ENCODE results near the gene WDR12.
"Not testable (repeated sequence)": the region's sequence is repeated elsewhere in the genome, so short reads cannot be mapped to it uniquely, and the experiment has no call there.

The WDR12 gene

DNA sequence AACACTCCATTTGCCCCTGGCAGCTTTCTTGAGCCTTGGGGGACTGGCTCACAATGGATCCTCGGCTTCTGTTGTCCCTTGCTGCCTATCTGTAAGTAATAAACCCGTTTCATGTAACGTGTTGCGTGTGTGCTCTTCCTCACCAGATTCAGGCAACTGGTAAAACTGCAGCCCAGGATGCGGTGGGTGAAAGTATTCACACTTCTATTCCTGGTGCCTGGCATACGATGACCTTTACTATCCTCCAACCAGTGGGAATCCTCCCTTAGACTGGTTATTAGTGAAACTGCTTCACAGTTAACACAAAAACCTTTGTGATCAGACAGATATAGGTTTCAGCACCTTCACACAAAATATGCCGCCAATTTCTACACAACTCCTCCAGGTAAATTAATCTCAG lies 26.3 kb downstream of the WDR12 start:
- no peak for DNase-seq (ENCODE audit: low read depth, low spot score)

DNA sequence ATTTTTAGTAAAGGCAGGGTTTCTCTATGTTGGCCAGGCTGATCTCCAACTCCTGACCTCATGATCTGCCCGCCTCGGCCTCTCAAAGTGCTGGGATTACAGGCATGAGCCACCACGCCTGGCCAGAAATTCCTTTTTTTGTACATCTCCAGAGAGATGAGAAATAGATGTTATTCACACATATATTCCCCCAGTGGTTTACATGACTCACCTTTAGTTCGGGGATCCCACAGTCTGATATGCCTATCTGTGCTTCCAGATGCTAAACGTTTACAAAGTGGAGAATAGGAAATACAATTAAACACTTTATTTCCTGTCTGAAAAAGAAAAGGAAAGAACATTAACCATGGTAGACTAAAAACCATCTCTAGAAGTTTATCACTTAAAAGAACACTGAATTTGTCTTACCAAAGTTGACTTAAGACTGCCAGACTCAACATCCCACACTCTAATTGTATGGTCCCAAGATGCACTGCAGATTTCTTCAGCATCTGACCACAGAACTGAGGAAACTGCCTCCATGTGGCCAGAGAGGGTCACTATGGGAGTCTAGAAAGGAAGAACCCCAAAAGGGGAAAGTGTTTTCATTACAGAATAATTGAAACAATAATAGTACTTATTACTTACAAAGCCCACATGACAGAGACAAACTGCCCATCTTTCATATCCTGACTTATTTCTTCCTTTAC lies 27.3 kb downstream of the WDR12 start:
- no peak for DNase-seq (ENCODE audit: low read depth, low spot score)

DNA sequence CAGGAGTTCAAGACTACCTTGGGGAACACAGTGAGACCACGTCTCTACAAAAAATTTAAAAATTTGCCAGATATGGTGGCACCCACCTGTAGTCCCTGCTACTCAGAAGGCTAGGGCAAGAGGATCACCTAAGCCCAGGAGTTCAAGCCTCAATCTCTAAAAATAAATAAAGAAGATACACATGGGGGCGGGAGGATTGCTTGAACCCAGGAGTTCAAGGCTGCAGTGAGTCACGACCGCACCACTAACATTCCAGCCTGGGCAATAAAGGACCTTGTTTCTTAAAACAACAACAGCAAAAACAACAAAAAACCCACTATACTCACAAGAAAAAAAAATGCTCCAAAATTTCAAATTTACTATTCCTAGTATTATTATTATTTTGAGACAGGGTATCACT lies 29.9 kb downstream of the WDR12 start:
- DNase-seq (ENCODE audit: low read depth, low spot score) = no peak

DNA sequence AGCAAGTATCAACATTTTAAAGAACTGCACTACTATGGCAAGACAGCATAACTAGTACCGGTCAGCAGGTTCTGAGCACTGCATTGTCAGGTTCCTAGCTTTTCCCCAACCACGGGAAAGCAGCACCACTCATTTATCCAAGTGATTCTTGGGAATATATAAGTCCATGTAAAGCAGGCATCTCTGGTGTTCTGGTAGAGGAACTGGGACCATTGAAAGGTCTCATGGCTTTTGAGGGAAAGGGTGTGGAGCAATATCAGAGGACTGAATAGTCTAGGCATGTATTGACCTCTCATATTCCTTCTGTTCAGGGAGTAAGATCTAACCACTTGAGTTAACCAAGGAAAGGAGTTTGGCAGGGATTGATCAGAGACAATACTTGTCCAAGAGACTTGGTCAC lies 33.8 kb downstream of the WDR12 start:
- DNase-seq (ENCODE audit: low read depth, low spot score) = no peak

DNA sequence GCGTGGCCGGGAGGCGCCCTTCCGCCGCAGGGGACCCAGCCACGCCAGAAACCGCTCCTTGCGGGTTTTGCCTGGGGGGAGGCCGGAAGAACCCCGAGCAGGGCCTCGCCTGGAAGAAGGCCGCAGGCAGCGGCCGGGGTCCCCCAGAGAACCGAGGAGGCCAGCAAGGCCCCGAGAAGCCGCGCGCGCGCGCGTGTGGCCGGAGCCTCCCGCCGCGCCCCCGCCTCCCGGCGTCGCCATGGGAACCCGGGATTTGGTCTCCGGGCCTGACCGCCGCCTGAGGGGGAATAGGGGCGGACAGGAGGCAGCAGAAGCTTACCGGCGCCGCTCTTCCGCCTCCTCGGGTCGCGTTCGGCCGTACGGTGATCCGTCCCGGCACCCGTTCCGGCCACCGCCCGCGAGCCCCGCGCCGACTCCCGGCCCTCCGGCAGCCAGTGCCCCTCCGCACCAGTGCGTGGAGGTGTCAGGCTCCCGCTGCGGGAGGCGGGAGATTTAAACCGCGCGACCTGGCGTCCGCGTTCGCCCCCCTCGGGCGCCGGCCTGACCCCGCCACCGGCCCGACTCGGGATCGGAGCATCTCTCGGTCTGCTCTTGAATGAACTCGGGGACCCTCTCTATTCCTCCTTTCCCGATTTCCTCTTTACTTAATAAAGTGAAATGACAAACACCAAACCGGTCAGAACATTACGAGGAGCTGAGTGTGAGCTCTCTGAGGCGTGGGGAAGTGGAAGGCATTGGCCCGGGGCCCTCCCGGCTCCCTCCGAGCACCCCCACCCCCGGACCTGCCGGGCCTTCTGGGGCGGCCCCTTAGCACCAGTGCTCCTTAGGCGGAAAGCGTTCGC lies 40.0 kb downstream of the WDR12 start, which contains the start of gene ICA1L:
ICA1L (minus strand) TSS at position 467 of the 842 bp plus-strand sequence. CDS start 42,757 bp downstream, outside the sequence.
- peak; percentile 22 for DNase-seq (ENCODE audit: low read depth, low spot score)

DNA sequence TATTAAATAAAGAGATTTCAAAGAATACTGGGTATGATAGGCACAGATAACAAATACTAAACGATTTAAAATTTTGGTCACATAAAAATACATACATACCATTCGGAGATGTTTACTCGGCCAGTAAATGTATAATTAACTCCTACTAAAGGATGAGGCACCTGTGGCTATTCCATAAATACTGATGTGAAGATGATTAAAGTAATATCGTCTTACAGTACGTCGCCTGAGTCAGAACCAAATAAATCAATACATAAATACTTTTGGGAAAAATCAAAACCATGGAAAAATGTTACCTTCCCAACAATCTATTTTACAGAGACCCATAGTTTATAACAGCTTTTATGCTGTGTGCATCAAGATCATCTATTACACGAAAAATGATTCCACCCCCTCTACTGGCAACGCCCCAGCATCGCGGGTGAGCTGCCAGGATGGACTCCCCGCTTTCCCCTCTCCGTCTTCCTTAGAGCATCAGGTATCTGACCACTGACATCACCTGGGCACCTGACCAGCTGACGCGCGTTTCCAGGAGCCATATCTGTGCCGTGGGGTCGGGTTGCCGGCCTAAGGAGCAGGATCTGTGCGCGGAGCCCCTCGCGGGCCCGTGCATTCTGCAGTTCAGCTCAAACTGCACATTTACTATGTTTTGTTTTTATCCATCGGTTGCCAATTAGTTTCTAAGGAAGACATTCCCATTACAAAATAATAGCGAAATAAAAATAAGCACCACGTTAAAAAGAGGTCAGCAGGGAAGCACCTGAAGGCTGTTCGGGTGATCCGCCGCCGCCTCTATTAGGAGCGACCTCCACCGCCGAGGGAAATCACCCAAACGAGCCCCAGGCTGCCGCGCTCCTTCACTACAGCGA lies 40.8 kb downstream of the WDR12 start:
- peak; percentile 27 for DNase-seq (ENCODE audit: low read depth, low spot score)

DNA sequence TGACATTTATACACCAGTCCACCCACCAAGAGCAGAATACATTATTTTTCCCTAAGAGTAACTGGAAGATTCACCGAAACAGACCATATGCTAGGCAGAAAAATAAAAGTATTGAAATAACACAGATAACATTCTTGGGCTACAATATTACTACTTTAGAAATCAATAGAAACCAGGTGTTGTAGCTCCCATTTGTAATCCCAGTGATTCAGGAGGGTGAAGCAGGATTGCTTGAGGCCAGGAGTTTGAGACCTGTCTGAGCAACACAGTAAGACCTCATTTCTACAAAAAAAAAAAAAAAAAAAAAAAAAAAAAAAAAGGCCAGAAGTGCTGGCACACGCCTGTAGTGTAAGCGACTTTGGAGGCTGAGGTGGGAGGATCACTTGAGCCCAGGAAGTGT lies 49.5 kb downstream of the WDR12 start:
- DNase-seq (ENCODE audit: low read depth, low spot score) = no peak

DNA sequence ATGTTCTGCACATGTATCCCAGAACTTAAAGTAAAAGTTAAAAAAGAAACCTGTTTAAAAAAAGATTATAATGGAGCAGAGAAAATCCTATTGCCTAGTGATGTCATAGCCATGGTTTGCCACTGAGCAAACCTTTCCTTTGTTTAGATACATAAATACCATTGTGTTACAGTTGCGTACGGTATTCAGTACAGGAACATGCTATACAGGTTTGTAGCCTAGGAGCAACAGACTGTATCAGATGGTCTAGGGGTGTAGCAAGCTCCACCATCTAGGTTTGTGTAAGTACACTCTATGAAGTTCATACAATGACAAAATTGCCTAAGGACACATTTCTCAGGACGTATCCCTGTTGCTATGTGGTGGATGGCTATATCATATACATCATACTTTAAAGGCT lies 52.9 kb downstream of the WDR12 start:
- DNase-seq (ENCODE audit: low read depth, low spot score) = no peak

DNA sequence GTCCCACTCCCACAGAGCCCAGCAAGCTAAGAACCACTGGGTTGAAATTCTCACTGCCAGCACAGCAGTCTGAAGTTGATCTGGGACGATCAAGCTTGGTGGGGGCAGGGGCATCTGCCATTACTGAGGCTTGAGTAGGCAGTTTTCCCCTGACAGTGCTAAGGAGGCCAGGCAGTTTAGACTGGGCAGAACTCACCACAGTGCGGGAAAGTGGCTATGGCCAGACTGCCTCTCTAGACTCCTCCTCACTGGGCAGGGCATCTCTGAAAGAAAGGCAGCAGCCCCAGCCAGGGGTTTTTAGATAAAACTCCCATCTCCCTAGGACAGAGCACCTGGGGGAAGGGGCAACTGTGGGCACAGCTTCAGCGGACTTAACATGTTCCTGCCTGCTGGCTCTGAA lies 62.1 kb downstream of the WDR12 start:
- DNase-seq (ENCODE audit: low read depth, low spot score) = not testable (repeated sequence)

DNA sequence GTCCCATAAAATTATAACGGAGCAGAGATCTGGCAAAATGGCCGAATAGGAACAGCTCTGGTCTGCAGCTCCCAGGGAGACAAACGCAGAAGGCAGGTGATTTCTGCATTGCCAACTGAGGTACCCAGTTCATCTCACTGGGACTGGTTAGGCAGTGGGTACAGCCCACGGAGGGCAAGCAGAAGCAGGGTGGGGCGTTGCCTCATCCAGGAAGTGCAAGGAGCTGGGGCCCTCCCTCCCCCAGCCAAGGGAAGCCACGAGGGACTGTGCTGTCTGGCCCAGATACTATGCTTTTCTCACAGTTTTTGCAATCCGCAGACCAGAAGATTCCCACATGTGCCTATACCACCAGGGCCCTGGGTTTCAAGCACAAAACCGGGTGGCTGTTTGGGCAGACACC lies 62.7 kb downstream of the WDR12 start:
- DNase-seq (ENCODE audit: low read depth, low spot score) = no peak

DNA sequence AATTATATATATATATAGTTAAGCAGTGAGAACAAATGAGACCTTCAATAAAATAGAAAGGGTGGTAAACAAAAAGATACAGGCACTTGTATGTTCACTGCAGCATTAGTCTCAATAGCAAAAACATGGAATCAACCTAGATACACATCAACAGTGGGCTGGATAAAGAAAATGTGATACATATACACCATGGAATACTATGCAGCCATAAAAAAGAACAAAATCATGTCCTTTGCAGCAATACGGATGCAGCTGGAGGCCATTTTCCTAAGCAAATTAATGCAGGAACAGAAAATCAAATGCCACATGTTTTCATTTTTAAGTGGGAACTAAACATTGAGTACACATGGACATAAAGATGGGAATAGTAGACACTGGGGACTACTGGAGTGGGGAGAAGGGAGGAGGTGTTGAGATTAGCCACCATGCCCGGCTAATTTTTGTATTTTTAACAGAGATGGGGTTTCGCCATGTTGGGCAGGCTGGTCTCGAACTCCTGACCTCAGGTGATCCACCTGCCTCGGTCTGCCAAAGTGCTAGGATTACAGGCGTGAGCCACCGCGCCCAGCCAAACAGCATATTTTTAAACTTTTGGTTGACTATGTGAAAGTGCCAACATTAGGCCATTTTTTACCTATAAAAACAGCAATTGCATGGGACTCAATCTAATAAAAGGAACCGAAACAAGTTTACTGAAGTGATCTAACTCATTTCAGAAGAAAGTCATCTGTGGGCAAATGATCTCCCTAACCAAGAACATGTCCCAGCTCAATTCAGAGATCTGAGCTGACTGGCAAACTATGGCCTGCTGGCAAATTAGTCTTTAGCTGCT lies 63.6 kb downstream of the WDR12 start:
- DNase-seq (ENCODE audit: low read depth, low spot score) = no peak

DNA sequence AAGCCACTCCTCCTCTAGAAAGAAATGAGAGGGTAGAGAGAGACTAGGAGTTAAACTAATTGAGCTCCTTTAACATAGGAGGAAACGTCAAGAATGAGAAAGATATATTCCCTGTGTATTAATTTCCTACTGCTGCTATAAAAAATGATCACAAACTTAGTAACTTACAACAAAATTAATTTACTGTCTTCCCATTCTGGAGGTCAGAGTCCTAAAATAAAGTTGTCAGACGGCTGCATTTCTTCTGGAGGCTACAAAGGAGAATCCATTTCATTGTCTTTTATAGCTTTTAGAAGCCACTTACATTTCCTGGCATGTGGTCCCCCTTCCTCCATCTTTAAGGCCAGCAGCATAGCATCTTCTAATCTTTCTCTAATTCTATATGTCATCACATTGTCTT lies 66.8 kb downstream of the WDR12 start:
- DNase-seq (ENCODE audit: low read depth, low spot score) = no peak

DNA sequence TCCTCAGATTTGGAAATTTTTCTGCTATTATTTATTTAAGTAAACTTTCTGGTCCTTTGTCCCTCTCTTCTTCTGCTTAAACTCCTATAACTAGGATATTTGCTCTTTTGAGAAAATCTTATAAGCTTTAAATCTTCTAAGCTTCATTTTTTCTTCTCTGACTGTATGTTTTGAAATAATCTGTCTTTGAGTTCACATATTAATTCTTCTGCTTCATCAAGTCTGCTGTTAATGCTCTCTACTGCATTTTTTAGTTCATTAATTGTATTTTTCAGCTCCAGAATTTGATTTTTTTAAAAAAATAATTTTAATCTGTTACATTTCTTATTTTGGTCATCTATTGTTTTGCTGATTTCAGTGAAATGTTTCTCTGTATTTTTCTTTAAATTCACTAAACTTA lies 68.8 kb downstream of the WDR12 start:
- no peak for DNase-seq (ENCODE audit: low read depth, low spot score)

DNA sequence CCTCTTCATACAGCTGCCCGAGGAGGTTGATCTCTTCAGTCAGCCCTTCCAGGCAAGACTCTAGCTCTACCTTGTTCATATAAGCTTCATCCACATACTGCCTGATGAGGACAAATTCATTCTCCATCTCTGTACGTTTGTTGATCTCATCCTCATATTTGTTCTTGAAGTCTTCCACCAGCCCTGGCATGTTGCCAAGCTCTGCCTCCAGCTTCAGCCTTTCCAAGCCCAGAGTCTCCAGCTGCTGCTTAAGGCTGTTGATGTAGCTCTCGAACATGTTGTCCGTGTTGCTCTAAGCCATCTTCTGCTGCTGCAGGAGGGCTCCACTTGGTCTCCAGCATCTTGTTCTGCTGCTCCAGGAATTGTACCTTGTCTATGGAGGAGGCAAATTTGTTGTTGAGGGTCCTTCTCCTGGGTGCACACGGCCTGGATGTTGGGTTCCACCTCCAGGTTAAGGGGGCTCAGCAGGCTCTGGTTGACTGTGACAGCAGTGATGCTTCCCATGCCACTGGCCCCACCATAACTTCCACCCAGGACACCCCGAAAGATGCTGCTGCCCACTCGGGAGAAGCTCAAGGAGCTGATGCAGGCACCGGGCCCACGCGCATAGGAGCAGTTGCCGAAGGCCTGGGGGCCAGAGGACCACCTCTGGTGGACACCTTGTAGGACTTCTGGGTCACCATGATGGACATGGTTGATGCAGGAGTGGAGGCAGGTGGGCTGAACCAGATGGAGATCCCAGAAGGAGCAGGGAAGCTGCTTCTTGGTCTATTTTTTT lies 70.2 kb downstream of the WDR12 start:
- no peak for DNase-seq (ENCODE audit: low read depth, low spot score)

DNA sequence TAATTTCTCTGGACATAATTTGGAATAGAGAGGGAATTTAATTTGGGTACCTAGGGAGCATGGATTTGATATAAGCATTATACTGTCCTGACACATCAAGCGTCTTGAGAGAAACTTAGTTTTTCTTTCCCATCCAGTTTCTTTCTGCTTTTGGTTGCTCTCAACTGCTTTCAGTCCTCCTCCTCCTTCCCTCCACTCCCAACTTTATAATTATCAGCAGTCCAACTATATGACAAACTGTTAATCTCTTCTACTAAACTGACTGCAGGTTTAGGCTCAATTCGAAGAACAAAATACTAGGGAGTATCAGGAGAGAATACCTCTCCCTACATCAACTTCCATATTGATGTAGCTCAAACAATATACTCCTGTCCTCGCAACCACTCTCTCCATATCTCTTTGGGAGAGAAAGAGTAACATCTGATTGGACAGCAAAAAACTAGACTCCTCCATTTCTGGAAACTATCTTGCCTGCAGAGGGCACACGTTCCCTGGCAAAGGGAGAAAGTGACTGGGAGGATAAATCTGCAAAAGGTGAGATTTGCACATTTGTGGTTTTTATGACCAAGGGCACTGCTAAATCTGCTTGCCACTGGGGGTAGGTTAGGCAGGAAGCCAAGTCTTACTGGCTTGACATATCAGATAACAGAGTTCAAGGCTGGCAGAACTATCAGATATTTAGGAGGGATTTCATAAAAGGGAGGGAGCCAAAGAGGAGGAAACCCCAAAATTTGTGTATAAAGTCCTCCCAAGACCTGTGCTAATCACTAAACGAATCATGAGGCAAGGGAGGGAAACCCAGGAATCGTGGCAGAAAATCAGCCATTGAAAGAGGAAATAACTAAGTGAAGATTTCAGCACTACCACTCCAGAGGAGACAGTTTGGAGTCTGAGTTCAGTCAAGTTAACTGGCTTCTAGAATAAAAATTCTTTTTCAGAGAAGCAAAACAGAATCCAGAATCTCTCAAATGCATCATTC lies 79.9 kb downstream of the WDR12 start:
- no peak for DNase-seq (ENCODE audit: low read depth, low spot score)

DNA sequence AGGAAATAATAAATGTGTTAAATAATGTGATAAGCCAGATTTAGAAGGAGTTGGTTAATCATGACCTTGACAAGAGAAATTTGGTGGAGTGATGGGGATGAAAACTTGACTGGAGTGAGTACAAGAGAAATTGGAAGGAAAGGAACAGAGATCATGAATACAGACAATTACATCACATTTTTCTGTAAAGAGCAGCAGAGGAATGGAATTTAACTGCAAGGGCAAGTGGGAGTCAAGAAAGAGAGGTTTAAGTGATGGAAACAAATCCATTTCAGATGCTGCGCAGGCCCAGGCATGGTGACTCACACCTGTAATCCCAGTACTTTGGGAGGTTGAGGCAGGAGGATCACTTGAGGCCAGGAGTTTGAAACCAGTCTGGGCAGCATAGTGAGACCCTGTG lies 86.6 kb downstream of the WDR12 start:
- no peak for DNase-seq (ENCODE audit: low read depth, low spot score)
